B cell (primary cell): ENCODE results near the gene FMNL1. TPM values are rescaled to one million over a fixed set of nuclear protein-coding genes. Genes with fewer than 3 reads are reported as not detected.
A peak's percentile ranks its signal among the peaks of the same experiment; 100 is the strongest.

Experiments
- ATAC-seq: fragments of 200-7000 bp; cut with Tn5 transposase; one replicate; pipeline ENCODE4 v1.10.0; 2021; ENCODE audit warnings: low read depth, mild to moderate bottlenecking, moderate number of reproducible peaks, moderate library complexity
- CTCF ChIA-PET: fragments of 350-600 bp; sonication (Branson Sonifier 250); formaldehyde crosslinking; loops from one replicate; lab custom pipeline; 2021; ENCODE audit warnings: antibody characterized with exemption, inconsistent platforms; lab: Charles Lee
- POLR2A ChIA-PET: fragments of 350-600 bp; sonication (Branson Sonifier 250); formaldehyde crosslinking; loops from one replicate; lab custom pipeline; 2021; ENCODE audit warnings: antibody characterized with exemption; lab: Charles Lee
- DNase-seq: peaks from one replicate; pipeline ENCODE4 v3.0.0; 2013
- H2AFZ ChIP-seq: 2 replicates; pipeline ENCODE4 v1.6.1; 2012; ENCODE audit warnings: mild to moderate bottlenecking, low read depth, low read length; ENCODE audit not compliant: insufficient read depth, poor library complexity, severe bottlenecking
- H3K27ac ChIP-seq, 2 donors: 1 replicate in 1 of 2; 2 replicates in 1 of 2; pipeline ENCODE4 v1.5.1; 2012 to 2013; ENCODE audit warnings: low read length in 2 of 2, mild to moderate bottlenecking in 2 of 2, moderate library complexity in 1 of 2
- H3K27me3 ChIP-seq, 4 experiments: fragments of 200-600 bp in 1 of 4; sonication (generic) in 1 of 4; replicated peaks in 1 of 4; 1 replicate in 2 of 4; 2 replicates in 2 of 4; pipeline versions ENCODE4 v1.6.1 to v1.7.0; 2013 to 2016; ENCODE audit warnings: low read length in 3 of 4, mild to moderate bottlenecking in 2 of 4, mixed read lengths in 1 of 4, moderate library complexity in 1 of 4; ENCODE audit not compliant: insufficient read depth in 4 of 4, control insufficient read depth in 3 of 4; ENCODE audit errors: control extremely low read depth in 1 of 4
- H3K36me3 ChIP-seq, 2 experiments: replicated peaks in 1 of 2; 1 replicate in 1 of 2; 2 replicates in 1 of 2; pipeline versions ENCODE4 v1.6.1 to v1.7.1; 2013; ENCODE audit warnings: low read length in 1 of 2; ENCODE audit not compliant: insufficient read depth in 2 of 2, control insufficient read depth in 1 of 2; ENCODE audit errors: control extremely low read depth in 1 of 2, extremely low read depth in 1 of 2
- H3K4me1 ChIP-seq, 2 donors: fragments of 200-600 bp in 1 of 2; sonication (generic) in 1 of 2; 1 replicate in 1 of 2; 2 replicates in 1 of 2; pipeline versions ENCODE4 v1.5.1 to v1.6.1; 2013 to 2017; ENCODE audit warnings: low read length in 2 of 2; ENCODE audit not compliant: control insufficient read depth in 2 of 2, insufficient read depth in 2 of 2
- H3K4me2 ChIP-seq: replicated peaks from 2 replicates; pipeline ENCODE3; 2012; ENCODE audit warnings: mild to moderate bottlenecking, low read depth, low read length; ENCODE audit not compliant: poor library complexity, severe bottlenecking
- H3K4me3 ChIP-seq, 5 experiments: fragments of 200-600 bp in 1 of 5; sonication (generic) in 1 of 5; 1 replicate in 3 of 5; 2 replicates in 2 of 5; pipeline versions ENCODE4 v1.5.1 to v1.7.0; 2011 to 2016; ENCODE audit warnings: low read length in 4 of 5, mild to moderate bottlenecking in 4 of 5, low read depth in 2 of 5, control low read depth in 1 of 5, moderate library complexity in 1 of 5; ENCODE audit not compliant: insufficient read depth in 1 of 5; ENCODE audit errors: control extremely low read depth in 1 of 5, extremely low read depth in 1 of 5
- H3K79me2 ChIP-seq: fragments of 200-600 bp; sonication (generic); one replicate; pipeline ENCODE4 v1.6.0; 2016; ENCODE audit warnings: low read length; ENCODE audit not compliant: control insufficient read depth, insufficient read depth
- H3K9ac ChIP-seq: fragments of 200-600 bp; sonication (generic); 2 replicates; pipeline ENCODE4 v1.6.1; 2017; ENCODE audit warnings: mild to moderate bottlenecking, low read length, moderate library complexity
- H3K9me3 ChIP-seq, 3 donors: one replicate each; pipeline versions ENCODE4 v1.6.1 to v1.7.1; 2013; ENCODE audit warnings: low read length in 2 of 3; ENCODE audit not compliant: control insufficient read depth in 2 of 3, insufficient read depth in 1 of 3; ENCODE audit errors: control extremely low read depth in 1 of 3
- H4K20me1 ChIP-seq: 2 replicates; pipeline ENCODE4 v1.6.0; 2012; ENCODE audit warnings: mild to moderate bottlenecking, low read length; ENCODE audit not compliant: insufficient read depth, control insufficient read depth, poor library complexity, severe bottlenecking
- H3K27ac Mint-ChIP-seq: one replicate; pipeline ENCODE4 v1.8.0; 2021; ENCODE audit warnings: mixed read lengths
- H3K27me3 Mint-ChIP-seq: one replicate; pipeline ENCODE4 v1.8.0; 2021; ENCODE audit warnings: mixed read lengths
- H3K4me1 Mint-ChIP-seq: one replicate; pipeline ENCODE4 v1.8.0; 2021; ENCODE audit warnings: mixed read lengths
- H3K4me3 Mint-ChIP-seq: one replicate; pipeline ENCODE4 v1.8.0; 2021; ENCODE audit warnings: mixed read lengths
- H3K9me3 Mint-ChIP-seq: one replicate; pipeline ENCODE4 v1.8.0; 2022; ENCODE audit warnings: mixed read lengths; ENCODE audit not compliant: insufficient read depth
- EZH2 ChIP-seq: IDR thresholded peaks from 2 replicates; pipeline ENCODE4 v1.6.1; 2012; ENCODE audit warnings: borderline replicate concordance, low read depth, mild to moderate bottlenecking, moderate library complexity, low read length; ENCODE audit not compliant: insufficient read depth, poor library complexity, severe bottlenecking
- WGBS: methylation state at CpG from one replicate; pipeline ENCODE4 v1.1.5; 2013; ENCODE audit warnings: missing lambda C conversion rate; ENCODE audit not compliant: insufficient coverage; 5-methylcytosine and 5-hydroxymethylcytosine counted together
- intact Hi-C: fragments of 100-400 bp; cut with micrococcal nuclease; formaldehyde crosslinking; loops from one replicate; pipeline ENCODE4 v1.10.0; 2022
- polyA plus RNA-seq: library from polyadenylated mRNA; depleted of rRNA; stranded (reverse); fragments of >200 nt; gene quantifications from 2 replicates; pipeline ENCODE4 v1.2.3, GENCODE V29; 2012
- total RNA-seq, 2 donors: library from RNA; stranded (reverse); fragments of 120-200 nt in 1 of 2; gene quantifications; 1 replicate in 1 of 2; 2 replicates in 1 of 2; pipeline versions ENCODE4 v1.2.3 to v1.2.4, GENCODE V29; 2013 to 2022
- TF ChIP-seq, protein P1 (sequence below): fragments of 200-600 bp; IDR thresholded peaks from one replicate; pipeline ENCODE4 v1.8.0; 2022; ENCODE audit warnings: antibody characterized with exemption, mild to moderate bottlenecking

Gene FMNL1
- total and polyA plus RNA-seq, 2 donors (not counting 1 experiment from before 2014, with no cell fraction given), result 386 to 663 TPM

DNA sequence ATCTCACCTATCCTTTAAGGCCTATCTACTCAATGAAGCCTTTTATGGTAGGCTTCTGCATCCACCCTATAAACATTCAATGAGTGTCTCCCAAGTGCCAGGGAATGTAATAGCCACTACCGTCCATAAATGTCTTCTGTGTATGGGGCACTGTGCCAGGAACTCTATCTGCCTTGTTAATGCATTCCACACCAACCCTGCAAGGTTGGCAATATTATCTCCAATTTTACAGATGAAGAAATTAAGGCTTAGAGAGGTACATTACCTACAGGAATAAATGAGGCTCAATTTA lies 75.1 kb downstream of the FMNL1 start:
- TF ChIP-seq, protein P1, sequence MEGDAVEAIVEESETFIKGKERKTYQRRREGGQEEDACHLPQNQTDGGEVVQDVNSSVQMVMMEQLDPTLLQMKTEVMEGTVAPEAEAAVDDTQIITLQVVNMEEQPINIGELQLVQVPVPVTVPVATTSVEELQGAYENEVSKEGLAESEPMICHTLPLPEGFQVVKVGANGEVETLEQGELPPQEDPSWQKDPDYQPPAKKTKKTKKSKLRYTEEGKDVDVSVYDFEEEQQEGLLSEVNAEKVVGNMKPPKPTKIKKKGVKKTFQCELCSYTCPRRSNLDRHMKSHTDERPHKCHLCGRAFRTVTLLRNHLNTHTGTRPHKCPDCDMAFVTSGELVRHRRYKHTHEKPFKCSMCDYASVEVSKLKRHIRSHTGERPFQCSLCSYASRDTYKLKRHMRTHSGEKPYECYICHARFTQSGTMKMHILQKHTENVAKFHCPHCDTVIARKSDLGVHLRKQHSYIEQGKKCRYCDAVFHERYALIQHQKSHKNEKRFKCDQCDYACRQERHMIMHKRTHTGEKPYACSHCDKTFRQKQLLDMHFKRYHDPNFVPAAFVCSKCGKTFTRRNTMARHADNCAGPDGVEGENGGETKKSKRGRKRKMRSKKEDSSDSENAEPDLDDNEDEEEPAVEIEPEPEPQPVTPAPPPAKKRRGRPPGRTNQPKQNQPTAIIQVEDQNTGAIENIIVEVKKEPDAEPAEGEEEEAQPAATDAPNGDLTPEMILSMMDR, result no peak
- no peak for TF ChIP-seq EZH2
- no peak for ATAC-seq
- intact Hi-C loops, result loop anchor here (1.0 to 5.0 kb wide), 3 partner anchors 11 to 91 kb away; partner anchors contain the start of gene MAP3K14
- Histone ChIP-seq H3K4me2 (peak overlapping the region; percentile 58), H3K27me3 (no peaks in the 10 kb centered on the region), H3K4me3 (no peak overlapping the region), H3K36me3 (peaks cover 3 to 28% of the 10 kb centered on the region in 2 experiments), H3K4me1 (peaks cover 93 to 96% of the 10 kb centered on the region in 2 donors), H3K9me3 (peaks cover 0 to 6% (median 0%) of the 10 kb centered on the region in 3 donors), H3K27ac (peak overlapping the region; percentile 32 to 64), H2AFZ (no peak overlapping the region), H4K20me1 (peaks cover 75% of the 10 kb centered on the region), H3K9ac (no peak overlapping the region), H3K79me2 (peaks cover 95% of the 10 kb centered on the region)
- DNase-seq, result no peak
- peak overlapping the region; percentile 91 for H3K27ac Mint-ChIP-seq
- WGBS, result no CpG with 5 or more reads among the region's 1 CpG
- peak overlapping the region; percentile 69 for H3K4me3 Mint-ChIP-seq
- no peaks in the 10 kb centered on the region for H3K9me3 Mint-ChIP-seq
- H3K4me1 Mint-ChIP-seq, result peaks cover 92% of the 10 kb centered on the region
- ChIA-PET POLR2A (interaction anchor here (1.0 to 2.0 kb wide), 4 partner anchors 9 to 20 kb away, joined by 4 to 16 read pairs (median 11); partner anchors contain the start of gene MAP3K14), CTCF (interaction anchor here (0.6 to 5.4 kb wide), 5 partner anchors 16 to 93 kb away, joined by 3 to 44 read pairs (median 14); partner anchors contain the start of gene MAP3K14)
- H3K27me3 Mint-ChIP-seq, result no peaks in the 10 kb centered on the region

Other genes starting within 250 kb of the FMNL1 start
- 20.6 and 22.9 TPM in 2 replicates for gene DCAKD, start 170.3 kb upstream of the FMNL1 start, total RNA-seq
- gene DCAKD, start 170.3 kb upstream of the FMNL1 start, polyA plus RNA-seq, result 18.7 and 31.5 TPM in 2 replicates
- gene NMT1, start 160.6 kb upstream of the FMNL1 start, total RNA-seq, result 123 and 134 TPM in 2 replicates
- 28.6 and 30.1 TPM in 2 replicates for gene NMT1, start 160.6 kb upstream of the FMNL1 start, polyA plus RNA-seq
- gene PLCD3, start 89.4 kb upstream of the FMNL1 start, total RNA-seq, result 2.2 and 4.1 TPM in 2 replicates
- 0.50 and 0.54 TPM in 2 replicates for gene PLCD3, start 89.4 kb upstream of the FMNL1 start, polyA plus RNA-seq
- gene ACBD4, start 86.2 kb upstream of the FMNL1 start, total RNA-seq, result 39.4 and 43.6 TPM in 2 replicates
- 30.4 and 36.8 TPM in 2 replicates for gene ACBD4, start 86.2 kb upstream of the FMNL1 start, polyA plus RNA-seq
- gene HEXIM1, start 73.4 kb upstream of the FMNL1 start, total RNA-seq, result 48.9 and 49.6 TPM in 2 replicates
- 20.6 and 23.7 TPM in 2 replicates for gene HEXIM1, start 73.4 kb upstream of the FMNL1 start, polyA plus RNA-seq
- 7.1 and 10.0 TPM in 2 replicates for gene HEXIM2, start 60.0 kb upstream of the FMNL1 start, total RNA-seq
- gene HEXIM2, start 60.0 kb upstream of the FMNL1 start, polyA plus RNA-seq, result 3.7 and 4.7 TPM in 2 replicates
- 0.27 and 0.52 TPM in 2 replicates for gene SPATA32, start 40.2 kb downstream of the FMNL1 start, total RNA-seq
- gene SPATA32, start 40.2 kb downstream of the FMNL1 start, polyA plus RNA-seq, result 0.12 and 0.26 TPM in 2 replicates
- 82.5 and 84.1 TPM in 2 replicates for gene MAP3K14, start 95.1 kb downstream of the FMNL1 start, total RNA-seq
- gene MAP3K14, start 95.1 kb downstream of the FMNL1 start, polyA plus RNA-seq, result 58.6 and 66.1 TPM in 2 replicates
- 159 and 162 TPM in 2 replicates for gene ARHGAP27, start 211.0 kb downstream of the FMNL1 start, total RNA-seq
- 192 and 227 TPM in 2 replicates for gene ARHGAP27, start 211.0 kb downstream of the FMNL1 start, polyA plus RNA-seq